ENCODE data around the gene HS3ST3B1. TPM values are rescaled to one million over a fixed set of nuclear protein-coding genes. Genes with fewer than 3 reads are reported as not detected.

The HS3ST3B1 gene
- total RNA-seq, 4 donors from 2014 or later = 1.2 to 3.9 (median 2.2) TPM

DNA sequence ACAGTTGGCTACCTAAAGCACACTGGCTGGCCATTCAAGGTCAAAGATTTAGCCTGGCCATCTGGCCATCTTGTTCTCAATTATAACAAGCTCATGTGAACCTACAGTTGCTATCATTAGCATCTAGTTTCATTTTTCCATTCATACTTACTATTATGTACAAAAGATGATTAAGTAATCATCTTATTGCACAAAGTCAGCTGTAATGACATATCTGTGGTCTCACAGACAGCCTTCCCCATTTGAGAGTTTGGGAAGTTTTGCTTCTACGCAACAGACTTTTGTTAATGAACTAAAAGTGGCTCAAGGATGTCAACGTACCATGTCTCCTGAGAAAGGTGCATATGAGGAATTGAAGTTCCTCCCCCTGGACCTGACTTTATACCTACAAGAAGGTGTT lies 51.3 kb downstream of the HS3ST3B1 start:
- no peaks in the 10 kb centered on the region for H3K36me3 ChIP-seq
- H3K4me3 ChIP-seq (replicated peaks in 1 of 3) = no peak overlapping the region
- TF ChIP-seq POLR2A (IDR thresholded peaks at IDR 0.05) (no peak), CTCF (IDR thresholded peaks at IDR 0.05) (no peak)
- no peak for DNase-seq
- H3K27me3 ChIP-seq = no peaks in the 10 kb centered on the region
- intact Hi-C loops (cut with DNase I) = no loop called here
- H3K9me3 ChIP-seq = no peaks in the 10 kb centered on the region
- whole genome bisulfite sequencing, 2 donors = 61 to 91% methylated on average over 2 of the region's 2 CpGs
- H3K27ac ChIP-seq = no peak overlapping the region
- peaks cover 0 to 8% of the 10 kb centered on the region in 2 donors for H3K4me1 ChIP-seq

- WGBS, 2 donors = 59 to 60% methylated on average over 5 of the region's 5 CpGs
- Histone ChIP-seq H3K27ac (no peak overlapping the region), H3K27me3 (no peaks in the 10 kb centered on the region), H3K36me3 (no peaks in the 10 kb centered on the region), H3K4me1 (peaks cover 0 to 8% of the 10 kb centered on the region in 2 donors), H3K4me3 (replicated peaks in 1 of 3) (no peak overlapping the region), H3K9me3 (no peaks in the 10 kb centered on the region)
- intact Hi-C loops (cut with DNase I) = no loop called here
- DNase-seq = no peak
- TF ChIP-seq CTCF (IDR thresholded peaks at IDR 0.05) (no peak), POLR2A (IDR thresholded peaks at IDR 0.05) (no peak)
These were observed 53.1 kb downstream of the HS3ST3B1 start for GRCh38 chr17:14353861-14354474.

DNA sequence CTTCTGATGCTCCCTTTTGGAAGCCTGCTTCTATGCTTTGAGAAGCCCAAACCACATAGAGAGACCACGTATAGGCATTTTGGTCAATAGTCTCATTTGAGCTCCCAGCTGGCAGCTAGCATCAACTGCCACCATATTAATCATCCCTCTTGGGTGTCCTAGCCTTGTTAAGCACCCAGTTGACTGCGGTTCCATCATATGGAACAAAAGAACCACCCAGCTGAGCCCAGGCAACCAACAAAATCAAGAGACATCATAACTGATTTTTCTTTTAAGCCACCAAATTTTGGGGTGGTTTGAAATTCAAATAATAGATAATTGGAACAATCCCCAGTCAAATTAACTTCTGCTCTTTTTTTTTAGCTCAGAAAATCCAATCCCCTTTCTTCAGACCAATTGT lies 53.9 kb downstream of the HS3ST3B1 start:
- H3K4me1 ChIP-seq = peaks cover 0 to 8% of the 10 kb centered on the region in 2 donors
- no peaks in the 10 kb centered on the region for H3K9me3 ChIP-seq
- H3K36me3 ChIP-seq = no peaks in the 10 kb centered on the region
- no peak overlapping the region for H3K27ac ChIP-seq
- no peaks in the 10 kb centered on the region for H3K27me3 ChIP-seq
- TF ChIP-seq CTCF (IDR thresholded peaks at IDR 0.05) = no peak
- TF ChIP-seq POLR2A (IDR thresholded peaks at IDR 0.05) = no peak
- H3K4me3 ChIP-seq (replicated peaks in 1 of 3) = no peak overlapping the region
- 95 to 100% methylated on average over 2 of the region's 2 CpGs for WGBS, 2 donors
- intact Hi-C loops (cut with DNase I) = no loop called here
- no peak for DNase-seq

DNA sequence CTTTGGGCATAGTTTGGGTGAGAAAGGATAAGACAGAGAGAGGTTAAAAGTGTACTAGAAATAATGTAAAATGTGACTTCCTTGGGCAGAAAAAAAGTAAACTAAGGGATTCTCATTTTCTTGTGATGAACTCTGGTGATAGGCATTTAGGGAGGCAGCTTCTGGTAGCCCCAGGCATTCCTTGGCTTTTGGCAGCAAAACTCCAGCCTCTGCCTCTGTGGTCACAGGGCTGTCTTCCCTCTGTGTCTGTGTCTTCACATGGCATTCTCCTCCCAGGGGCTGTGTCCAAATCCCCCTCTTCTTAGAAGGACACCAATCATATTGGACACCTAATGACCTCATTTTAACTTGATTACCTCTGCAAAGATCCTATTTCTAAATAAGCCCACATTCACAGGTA lies 54.7 kb downstream of the HS3ST3B1 start:
- no peak for DNase-seq
- Histone ChIP-seq H3K4me3 (replicated peaks in 1 of 3) (no peak overlapping the region), H3K9me3 (no peaks in the 10 kb centered on the region), H3K27ac (no peak overlapping the region), H3K36me3 (no peaks in the 10 kb centered on the region), H3K27me3 (no peaks in the 10 kb centered on the region), H3K4me1 (peaks cover 0 to 8% of the 10 kb centered on the region in 2 donors)
- TF ChIP-seq CTCF (IDR thresholded peaks at IDR 0.05) (no peak), POLR2A (IDR thresholded peaks at IDR 0.05) (no peak)
- intact Hi-C loops (cut with DNase I) = no loop called here

GRCh38 chr17:14359163-14360020 lies 58.5 kb downstream of the HS3ST3B1 start:
- peaks cover 0 to 8% of the 10 kb centered on the region in 2 donors for H3K4me1 ChIP-seq
- H3K27me3 ChIP-seq = no peaks in the 10 kb centered on the region
- intact Hi-C loops (cut with DNase I) = no loop called here
- 66 to 72% methylated on average over 8 of the region's 8 CpGs for WGBS, 2 donors
- no peak overlapping the region for H3K27ac ChIP-seq
- no peaks in the 10 kb centered on the region for H3K36me3 ChIP-seq
- DNase-seq = no peak
- H3K4me3 ChIP-seq (replicated peaks in 1 of 3) = no peak overlapping the region
- H3K9me3 ChIP-seq = no peaks in the 10 kb centered on the region
- TF ChIP-seq POLR2A (IDR thresholded peaks at IDR 0.05) (no peak), CTCF (IDR thresholded peaks at IDR 0.05) (no peak)
